Measurements from ENCODE around the gene SPINK4.

DNA sequence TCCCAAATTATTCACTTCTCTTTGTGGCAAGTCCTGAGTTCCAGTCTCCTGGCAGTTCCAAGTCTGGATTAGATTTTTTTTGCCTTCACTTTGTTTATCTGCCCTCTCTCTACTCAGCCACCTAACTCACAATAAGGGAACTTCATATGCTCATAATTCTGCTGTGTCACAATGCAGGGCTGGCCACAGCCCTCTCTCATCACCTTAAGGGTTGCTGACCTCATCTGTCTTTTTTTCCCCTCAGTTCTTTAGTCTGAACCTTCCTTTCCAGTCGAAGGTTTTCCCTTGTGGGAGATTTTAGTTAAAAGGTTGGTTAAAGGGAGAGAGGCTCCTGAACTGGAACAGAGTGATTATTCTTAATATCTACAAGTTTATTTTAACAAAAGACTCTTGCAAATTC, 20.4 kb downstream of the SPINK4 start:
- no peak for TF ChIP-seq POLR2A (IDR thresholded peaks at IDR 0.05)
- TF ChIP-seq, protein P1, sequence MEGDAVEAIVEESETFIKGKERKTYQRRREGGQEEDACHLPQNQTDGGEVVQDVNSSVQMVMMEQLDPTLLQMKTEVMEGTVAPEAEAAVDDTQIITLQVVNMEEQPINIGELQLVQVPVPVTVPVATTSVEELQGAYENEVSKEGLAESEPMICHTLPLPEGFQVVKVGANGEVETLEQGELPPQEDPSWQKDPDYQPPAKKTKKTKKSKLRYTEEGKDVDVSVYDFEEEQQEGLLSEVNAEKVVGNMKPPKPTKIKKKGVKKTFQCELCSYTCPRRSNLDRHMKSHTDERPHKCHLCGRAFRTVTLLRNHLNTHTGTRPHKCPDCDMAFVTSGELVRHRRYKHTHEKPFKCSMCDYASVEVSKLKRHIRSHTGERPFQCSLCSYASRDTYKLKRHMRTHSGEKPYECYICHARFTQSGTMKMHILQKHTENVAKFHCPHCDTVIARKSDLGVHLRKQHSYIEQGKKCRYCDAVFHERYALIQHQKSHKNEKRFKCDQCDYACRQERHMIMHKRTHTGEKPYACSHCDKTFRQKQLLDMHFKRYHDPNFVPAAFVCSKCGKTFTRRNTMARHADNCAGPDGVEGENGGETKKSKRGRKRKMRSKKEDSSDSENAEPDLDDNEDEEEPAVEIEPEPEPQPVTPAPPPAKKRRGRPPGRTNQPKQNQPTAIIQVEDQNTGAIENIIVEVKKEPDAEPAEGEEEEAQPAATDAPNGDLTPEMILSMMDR (IDR thresholded peaks at IDR 0.05) = no peak
